ENCODE data around the gene GID8.

GID8 gene

DNA sequence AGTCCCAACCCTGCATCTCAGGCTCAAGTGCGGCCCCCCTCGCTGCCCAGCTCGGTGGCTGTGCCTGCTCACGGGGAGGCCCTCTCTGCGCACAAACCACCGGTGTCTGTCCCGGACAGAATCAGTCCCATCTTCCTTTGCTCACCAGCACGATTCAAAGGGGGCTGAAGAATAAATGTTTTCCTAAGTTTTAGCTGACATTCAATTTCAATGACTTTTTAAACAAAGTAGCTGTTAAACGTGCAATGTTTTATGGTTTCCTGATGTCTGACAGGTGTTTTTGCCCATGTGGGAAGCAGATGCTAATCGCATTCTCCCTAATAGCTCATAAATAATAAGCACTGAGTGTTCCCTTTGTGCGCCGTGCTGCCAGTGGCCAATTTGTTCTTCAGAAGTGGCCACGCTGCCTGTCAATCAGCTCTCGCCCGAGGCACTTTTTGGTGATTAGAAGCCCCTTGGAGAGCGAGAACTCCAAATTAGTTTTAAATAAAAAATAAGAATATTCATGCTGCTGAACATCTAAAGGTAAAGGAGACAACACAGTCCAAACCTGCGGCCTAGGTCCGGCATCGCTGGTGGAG, 42.5 kb downstream of the GID8 start:
- no peaks in the 10 kb centered on the region for H4K20me1 ChIP-seq (ENCODE audit: low read depth, low read length)
- H3K4me3 ChIP-seq (ENCODE audit: insufficient read depth, low read length, poor library complexity, severe bottlenecking): no peak overlapping the region
- no peaks in the 10 kb centered on the region for H3F3A ChIP-seq (ENCODE audit: insufficient read depth)
- no peaks in the 10 kb centered on the region for H3K27me3 ChIP-seq (ENCODE audit: low read length)
- H3K4me2 ChIP-seq (ENCODE audit: low read depth, low read length, poor library complexity, severe bottlenecking): no peak overlapping the region
- no peaks in the 10 kb centered on the region for H3K9me3 ChIP-seq (ENCODE audit: insufficient read depth, low read length)
- no peaks in the 10 kb centered on the region for H3K36me3 ChIP-seq (ENCODE audit: low read length)
- H3K9ac ChIP-seq (ENCODE audit: low read length): no peak overlapping the region
- H2AFZ ChIP-seq (ENCODE audit: low read depth, low read length, severe bottlenecking): no peak overlapping the region
- H3K79me2 ChIP-seq (ENCODE audit: insufficient read depth, low read length): no peaks in the 10 kb centered on the region
- H3K9me2 ChIP-seq (replicated peaks; ENCODE audit: insufficient read depth, low read length): no peaks in the 10 kb centered on the region
- no peak for TF ChIP-seq EZH2phosphoT487 (conservative IDR thresholded peaks at IDR 0.05; ENCODE audit: low read length)
- TF ChIP-seq, protein P1, sequence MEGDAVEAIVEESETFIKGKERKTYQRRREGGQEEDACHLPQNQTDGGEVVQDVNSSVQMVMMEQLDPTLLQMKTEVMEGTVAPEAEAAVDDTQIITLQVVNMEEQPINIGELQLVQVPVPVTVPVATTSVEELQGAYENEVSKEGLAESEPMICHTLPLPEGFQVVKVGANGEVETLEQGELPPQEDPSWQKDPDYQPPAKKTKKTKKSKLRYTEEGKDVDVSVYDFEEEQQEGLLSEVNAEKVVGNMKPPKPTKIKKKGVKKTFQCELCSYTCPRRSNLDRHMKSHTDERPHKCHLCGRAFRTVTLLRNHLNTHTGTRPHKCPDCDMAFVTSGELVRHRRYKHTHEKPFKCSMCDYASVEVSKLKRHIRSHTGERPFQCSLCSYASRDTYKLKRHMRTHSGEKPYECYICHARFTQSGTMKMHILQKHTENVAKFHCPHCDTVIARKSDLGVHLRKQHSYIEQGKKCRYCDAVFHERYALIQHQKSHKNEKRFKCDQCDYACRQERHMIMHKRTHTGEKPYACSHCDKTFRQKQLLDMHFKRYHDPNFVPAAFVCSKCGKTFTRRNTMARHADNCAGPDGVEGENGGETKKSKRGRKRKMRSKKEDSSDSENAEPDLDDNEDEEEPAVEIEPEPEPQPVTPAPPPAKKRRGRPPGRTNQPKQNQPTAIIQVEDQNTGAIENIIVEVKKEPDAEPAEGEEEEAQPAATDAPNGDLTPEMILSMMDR (IDR thresholded peaks at IDR 0.05; ENCODE audit: insufficient read depth, low read length, poor library complexity, severe bottlenecking): no peak
- no peak overlapping the region for H3K27ac ChIP-seq (ENCODE audit: low read depth, low read length)

DNA sequence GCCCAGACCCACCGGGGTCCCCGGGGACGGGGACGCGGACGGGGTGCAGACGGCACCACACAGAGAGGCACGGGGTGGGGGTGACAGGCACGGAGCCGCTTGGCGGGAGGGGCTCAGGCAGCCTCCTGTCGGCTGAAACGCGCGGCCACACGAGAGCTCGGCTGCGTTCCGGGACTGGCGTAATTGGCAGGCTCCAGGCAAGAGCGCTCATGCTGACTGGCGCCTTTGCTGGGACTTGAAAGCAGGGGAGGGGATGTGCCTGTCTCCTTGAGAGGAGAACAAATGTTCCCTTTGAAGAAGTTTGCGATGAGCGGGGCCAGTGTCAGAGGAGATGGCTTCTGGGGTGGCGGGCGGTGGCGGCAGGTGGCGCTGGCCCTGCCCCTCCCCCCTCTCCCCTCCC, 43.0 kb downstream of the GID8 start:
- Histone ChIP-seq H3K4me2 (ENCODE audit: low read depth, low read length, poor library complexity, severe bottlenecking) (no peak overlapping the region), H3K9ac (ENCODE audit: low read length) (no peak overlapping the region), H3K9me3 (ENCODE audit: insufficient read depth, low read length) (no peaks in the 10 kb centered on the region), H3K9me2 (replicated peaks; ENCODE audit: insufficient read depth, low read length) (no peaks in the 10 kb centered on the region), H2AFZ (ENCODE audit: low read depth, low read length, severe bottlenecking) (no peak overlapping the region), H3K27me3 (ENCODE audit: low read length) (no peaks in the 10 kb centered on the region), H4K20me1 (ENCODE audit: low read depth, low read length) (no peaks in the 10 kb centered on the region), H3K4me3 (ENCODE audit: insufficient read depth, low read length, poor library complexity, severe bottlenecking) (no peak overlapping the region), H3K36me3 (ENCODE audit: low read length) (no peaks in the 10 kb centered on the region), H3F3A (ENCODE audit: insufficient read depth) (no peaks in the 10 kb centered on the region), H3K79me2 (ENCODE audit: insufficient read depth, low read length) (no peaks in the 10 kb centered on the region), H3K27ac (ENCODE audit: low read depth, low read length) (no peak overlapping the region)
- TF ChIP-seq EZH2phosphoT487 (conservative IDR thresholded peaks at IDR 0.05; ENCODE audit: low read length): no peak
- TF ChIP-seq, protein P1 (IDR thresholded peaks at IDR 0.05; ENCODE audit: insufficient read depth, low read length, poor library complexity, severe bottlenecking): no peak

GRCh38 chr20:62982124-62983075, 44.5 kb downstream of the GID8 start:
- H3K27me3 ChIP-seq (ENCODE audit: low read length): no peaks in the 10 kb centered on the region
- no peak overlapping the region for H3K4me2 ChIP-seq (ENCODE audit: low read depth, low read length, poor library complexity, severe bottlenecking)
- TF ChIP-seq EZH2phosphoT487 (conservative IDR thresholded peaks at IDR 0.05; ENCODE audit: low read length): no peak
- TF ChIP-seq, protein P1 (IDR thresholded peaks at IDR 0.05; ENCODE audit: insufficient read depth, low read length, poor library complexity, severe bottlenecking): no peak
- H3F3A ChIP-seq (ENCODE audit: insufficient read depth): no peaks in the 10 kb centered on the region
- no peak overlapping the region for H3K27ac ChIP-seq (ENCODE audit: low read depth, low read length)
- no peak overlapping the region for H2AFZ ChIP-seq (ENCODE audit: low read depth, low read length, severe bottlenecking)
- no peaks in the 10 kb centered on the region for H4K20me1 ChIP-seq (ENCODE audit: low read depth, low read length)
- H3K9ac ChIP-seq (ENCODE audit: low read length): no peak overlapping the region
- H3K4me3 ChIP-seq (ENCODE audit: insufficient read depth, low read length, poor library complexity, severe bottlenecking): no peak overlapping the region
- no peaks in the 10 kb centered on the region for H3K9me3 ChIP-seq (ENCODE audit: insufficient read depth, low read length)
- no peaks in the 10 kb centered on the region for H3K9me2 ChIP-seq (replicated peaks; ENCODE audit: insufficient read depth, low read length)
- no peaks in the 10 kb centered on the region for H3K36me3 ChIP-seq (ENCODE audit: low read length)
- no peaks in the 10 kb centered on the region for H3K79me2 ChIP-seq (ENCODE audit: insufficient read depth, low read length)

Measured in SU-DHL-6 (cell line).